Hematopoietic multipotent progenitor cell (in vitro differentiated cells): ENCODE data around the gene PPM1H. TPM values are rescaled to one million over a fixed set of nuclear protein-coding genes. Genes with fewer than 3 reads are reported as not detected.
A peak's percentile ranks its signal among the peaks of the same experiment; 100 is the strongest.
"Not testable (repeated sequence)": the region's sequence is repeated elsewhere in the genome, so short reads cannot be mapped to it uniquely, and the experiment has no call there.

Experiments
- DNase-seq, 3 donors: peaks; one replicate each; pipeline ENCODE4 v3.0.0-alpha.2; 2011 to 2015; ENCODE audit warnings: low read depth in 2 of 3, low spot score in 2 of 3
- total RNA-seq: library from RNA; depleted of rRNA; stranded (reverse); fragments of >200 nt; gene quantifications from one replicate; pipeline ENCODE4 v1.2.3, GENCODE V29; 2012

Gene PPM1H, protein sequence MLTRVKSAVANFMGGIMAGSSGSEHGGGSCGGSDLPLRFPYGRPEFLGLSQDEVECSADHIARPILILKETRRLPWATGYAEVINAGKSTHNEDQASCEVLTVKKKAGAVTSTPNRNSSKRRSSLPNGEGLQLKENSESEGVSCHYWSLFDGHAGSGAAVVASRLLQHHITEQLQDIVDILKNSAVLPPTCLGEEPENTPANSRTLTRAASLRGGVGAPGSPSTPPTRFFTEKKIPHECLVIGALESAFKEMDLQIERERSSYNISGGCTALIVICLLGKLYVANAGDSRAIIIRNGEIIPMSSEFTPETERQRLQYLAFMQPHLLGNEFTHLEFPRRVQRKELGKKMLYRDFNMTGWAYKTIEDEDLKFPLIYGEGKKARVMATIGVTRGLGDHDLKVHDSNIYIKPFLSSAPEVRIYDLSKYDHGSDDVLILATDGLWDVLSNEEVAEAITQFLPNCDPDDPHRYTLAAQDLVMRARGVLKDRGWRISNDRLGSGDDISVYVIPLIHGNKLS
- 15.1 TPM for total RNA-seq

DNA sequence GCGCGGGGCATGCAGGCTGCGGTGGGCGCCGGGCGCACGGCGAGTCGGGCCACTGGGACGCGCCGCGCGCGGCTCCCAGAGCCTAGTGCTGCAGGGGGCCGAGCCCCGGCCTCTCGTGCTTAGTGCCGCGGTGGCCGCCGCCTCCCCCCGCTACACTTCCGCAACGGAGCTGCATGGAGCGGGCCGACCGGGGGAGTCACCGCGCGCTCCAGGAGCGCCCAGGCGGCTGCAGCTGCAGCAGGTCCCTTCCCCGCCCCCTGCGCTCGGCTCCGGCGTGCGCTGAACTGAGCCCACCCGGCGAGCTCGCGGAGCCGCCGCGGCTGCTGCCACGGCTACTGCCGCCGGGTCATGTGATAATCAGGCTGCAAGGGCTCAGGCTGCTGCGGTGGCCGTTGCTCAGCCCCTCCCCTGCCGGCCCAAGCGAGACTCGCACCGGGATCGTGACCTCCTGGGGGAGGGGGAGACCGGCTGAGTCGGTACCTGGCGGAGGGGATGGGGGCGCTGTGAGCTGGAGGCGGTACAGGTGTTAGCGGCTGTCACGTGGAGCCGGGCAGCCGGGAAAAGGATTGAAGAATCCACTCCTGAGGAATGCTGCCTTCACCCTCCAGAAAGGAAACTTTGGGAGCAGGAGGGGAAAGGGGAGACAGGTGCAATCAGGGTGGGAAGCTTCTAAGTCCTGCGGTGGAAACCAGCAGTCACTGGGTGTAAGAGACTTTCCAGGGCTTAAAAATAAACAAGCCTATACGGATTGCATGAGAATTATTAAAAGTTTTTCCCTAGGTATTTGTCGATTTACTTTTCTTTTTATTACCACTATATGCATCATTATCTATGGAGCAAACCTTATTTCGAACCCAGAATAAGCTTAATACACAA is at the start of gene PPM1H:
TSS of gene PPM1H (minus strand) at position 352 of the 876 bp plus-strand sequence. CDS start 414 bp downstream, outside the sequence.
- peak in 2 of 3 donors; percentile 87 to 88 for DNase-seq

DNA sequence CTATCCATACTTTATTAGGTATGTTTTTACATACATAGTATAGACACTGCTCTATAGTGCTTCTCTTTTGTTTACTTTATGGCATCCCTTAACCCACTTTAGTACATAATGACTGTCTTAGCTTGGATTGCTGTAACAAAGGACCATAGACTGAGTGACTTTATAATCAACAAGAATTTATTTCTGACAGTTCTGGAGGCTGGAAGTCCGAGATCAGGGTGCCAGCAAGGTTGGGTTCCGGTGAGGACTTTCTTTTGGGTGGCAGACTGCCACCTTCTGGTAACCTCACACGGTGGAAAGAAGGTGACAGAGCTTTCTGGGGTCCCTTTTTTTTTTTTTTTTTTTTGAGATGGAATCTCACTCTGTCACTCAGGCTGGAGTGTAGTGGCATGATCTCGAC is 48.6 kb upstream of the PPM1H start:
- DNase-seq: peak in 2 of 3 donors; percentile 36 to 72

DNA sequence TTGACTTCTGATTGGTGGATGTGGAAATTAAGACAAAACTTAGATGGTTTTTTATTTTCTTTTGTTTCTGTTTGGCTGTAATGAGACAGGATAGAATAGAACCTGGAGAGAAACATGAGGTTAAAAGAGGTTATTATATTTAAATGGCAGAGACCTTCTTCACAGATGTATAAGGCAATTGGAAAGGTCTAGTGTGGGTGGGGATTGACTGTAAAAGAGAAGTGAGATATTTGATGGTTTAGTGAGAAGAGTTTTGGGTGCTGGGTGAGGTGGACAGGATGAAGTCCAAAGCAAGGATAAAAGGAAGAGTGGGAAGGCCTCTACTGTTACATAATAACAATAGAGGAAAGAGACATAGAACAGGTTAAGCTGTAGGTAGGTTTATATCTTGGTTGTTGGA is 43.8 kb upstream of the PPM1H start:
- no peak for DNase-seq

DNA sequence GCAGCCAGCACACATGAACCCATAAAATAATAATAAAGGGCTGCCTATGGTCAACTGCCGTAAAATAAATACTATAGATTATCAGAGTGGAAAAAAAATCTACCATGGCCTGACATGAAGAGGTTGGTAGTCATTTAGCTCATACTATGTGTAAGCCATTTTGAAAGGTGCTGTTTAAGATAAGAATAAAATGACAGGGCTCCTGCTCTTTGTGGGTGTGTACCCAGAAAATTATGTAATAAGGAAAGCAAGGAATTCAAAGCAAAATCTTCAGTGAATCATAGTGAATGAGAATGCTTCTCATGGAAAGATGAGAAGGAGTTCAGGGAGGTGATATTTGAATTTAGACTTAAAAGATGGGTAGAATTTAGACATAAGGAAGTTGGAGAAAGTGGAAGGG is 42.9 kb upstream of the PPM1H start:
- DNase-seq: no peak

DNA sequence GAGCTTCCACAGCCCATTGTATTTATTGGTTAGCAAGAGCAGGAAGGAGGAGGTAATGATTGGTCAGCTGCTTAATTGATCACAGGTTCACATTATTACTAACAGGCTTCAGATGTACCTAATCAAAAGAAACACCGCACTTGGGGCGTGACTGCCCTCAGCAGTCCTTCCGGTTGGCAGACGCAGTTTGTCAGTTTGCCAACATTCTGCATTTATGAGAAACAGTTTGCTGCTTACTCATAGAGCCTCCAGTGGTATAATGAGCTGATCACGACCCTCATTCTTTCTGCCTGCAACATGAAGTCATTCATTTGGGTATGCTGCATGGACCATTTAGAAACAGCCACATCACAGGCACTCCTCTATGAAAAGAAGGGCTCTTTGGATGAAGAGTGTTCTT is 42.5 kb upstream of the PPM1H start:
- DNase-seq: no peak

DNA sequence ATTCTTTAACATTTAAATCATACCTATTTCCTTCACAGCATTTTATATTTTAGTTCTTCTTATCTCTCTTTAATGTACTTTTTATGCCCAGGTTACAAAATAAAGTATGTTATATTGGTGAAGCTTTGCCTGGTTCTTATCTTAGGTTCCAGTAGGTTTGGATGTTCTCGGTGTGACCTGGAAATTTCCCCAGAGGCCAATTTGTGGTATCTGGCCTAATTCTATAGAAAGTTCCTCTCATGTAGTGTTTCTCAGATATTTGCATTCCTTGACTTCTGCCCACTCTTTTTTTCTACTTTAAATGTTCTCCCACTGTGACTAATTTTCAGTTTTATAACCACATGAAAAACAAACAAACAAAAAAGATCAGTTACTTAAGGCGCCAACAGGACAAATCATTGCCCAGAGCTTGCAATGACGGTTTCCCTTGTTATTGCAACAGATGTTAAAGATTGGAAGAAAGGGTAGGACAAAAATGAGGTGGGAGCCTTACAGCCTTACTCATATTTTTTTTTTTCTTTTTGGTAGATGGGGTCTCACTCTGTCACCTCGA is 41.2 kb upstream of the PPM1H start:
- DNase-seq: no peak

DNA sequence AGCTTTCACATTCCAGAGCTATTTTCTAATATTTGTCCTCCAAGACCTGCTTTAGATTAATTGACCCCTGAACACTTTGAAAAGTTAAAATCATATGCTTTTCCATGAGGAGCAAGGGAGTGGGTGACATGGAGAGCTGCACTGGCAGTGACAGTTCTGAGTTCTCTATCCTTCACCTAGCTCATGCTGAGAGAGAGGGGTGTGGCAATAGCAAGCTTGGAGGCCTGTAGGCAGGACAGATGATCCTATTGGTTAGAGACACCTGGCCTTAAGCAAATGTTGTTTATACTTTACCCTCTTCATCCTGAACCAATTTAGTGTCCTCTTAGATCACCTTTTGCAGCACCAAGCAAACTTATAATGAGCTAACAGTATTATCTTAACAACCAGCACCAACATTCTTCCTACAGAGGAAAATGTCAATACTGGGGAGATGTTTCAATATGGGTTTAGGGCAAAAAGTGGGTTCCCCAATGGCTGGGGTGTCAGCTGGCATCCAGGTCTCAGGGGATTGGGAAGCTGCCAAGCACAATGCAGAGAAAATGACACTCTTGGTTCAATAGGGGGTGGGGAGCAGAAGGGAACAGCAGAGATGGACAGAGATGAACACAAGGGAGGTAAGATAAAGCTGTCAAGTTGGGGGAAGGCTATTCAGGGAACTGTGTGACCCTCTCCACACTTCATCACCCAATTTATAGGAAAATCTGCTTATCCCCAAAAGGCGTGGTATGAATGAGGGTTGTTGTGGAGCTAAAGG is 37.0 kb upstream of the PPM1H start:
- DNase-seq: no peak

DNA sequence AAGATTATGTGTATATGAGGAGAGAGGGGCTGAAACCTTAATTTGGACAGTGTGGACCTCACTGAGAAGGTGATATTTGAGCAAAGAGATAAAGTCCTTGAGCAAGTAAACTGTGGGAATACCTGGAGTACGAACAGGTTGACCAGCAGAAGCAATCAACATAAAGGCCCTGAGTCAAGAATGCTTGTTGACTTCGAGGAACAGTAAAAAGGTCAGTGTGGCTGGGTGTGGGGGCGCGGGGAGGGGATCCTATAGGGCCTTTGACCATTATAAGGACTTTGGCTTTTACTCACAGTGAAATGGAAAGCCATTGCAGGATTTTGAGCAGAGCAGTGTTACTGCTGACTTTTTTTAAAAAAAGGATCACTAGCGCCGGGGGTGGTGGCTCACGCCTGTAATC is 34.7 kb upstream of the PPM1H start:
- DNase-seq: no peak

DNA sequence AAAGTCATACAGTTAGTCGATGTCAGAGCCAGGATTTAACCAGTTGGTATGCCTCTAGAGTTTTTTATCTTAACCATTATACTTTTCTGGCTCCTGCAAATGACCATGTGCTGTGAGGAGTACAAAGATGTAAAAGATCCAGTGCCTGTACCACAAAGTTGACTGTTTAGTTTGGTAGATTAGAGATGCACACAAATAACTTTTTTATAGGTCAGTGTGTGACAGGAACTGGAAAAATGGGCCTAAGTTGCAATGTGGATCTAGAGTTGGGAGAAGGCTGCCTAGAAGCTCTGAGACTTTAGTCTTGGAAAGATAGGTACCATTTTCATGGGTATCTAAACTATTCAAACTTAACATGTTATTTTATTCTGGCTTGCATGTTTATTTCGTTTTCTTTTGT is 32.8 kb upstream of the PPM1H start:
- DNase-seq: no peak

DNA sequence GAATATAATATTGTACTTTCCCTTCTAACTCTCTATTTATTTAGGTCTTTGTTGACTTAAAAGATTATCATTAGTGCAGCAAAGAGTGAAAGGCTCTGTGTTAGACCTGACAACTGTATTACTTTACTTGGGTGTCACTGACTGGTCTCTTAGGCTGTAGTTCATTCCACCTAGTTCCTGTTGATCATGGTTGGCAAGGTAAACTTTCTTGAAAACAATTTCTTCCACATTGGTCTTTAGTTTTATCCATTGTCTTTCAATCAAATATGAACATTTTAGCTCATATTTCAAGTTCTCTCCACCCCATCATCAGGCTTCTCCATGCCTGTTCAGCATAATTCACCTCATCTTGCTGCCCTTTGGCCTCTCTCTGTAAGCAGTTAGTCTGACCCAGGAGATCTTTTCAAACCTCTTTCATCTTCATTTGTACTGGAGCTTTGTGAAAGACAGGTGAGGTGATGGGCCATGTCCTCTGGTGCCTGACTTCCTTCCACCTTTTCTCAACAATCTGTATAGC is 32.1 kb upstream of the PPM1H start:
- no peak for DNase-seq

DNA sequence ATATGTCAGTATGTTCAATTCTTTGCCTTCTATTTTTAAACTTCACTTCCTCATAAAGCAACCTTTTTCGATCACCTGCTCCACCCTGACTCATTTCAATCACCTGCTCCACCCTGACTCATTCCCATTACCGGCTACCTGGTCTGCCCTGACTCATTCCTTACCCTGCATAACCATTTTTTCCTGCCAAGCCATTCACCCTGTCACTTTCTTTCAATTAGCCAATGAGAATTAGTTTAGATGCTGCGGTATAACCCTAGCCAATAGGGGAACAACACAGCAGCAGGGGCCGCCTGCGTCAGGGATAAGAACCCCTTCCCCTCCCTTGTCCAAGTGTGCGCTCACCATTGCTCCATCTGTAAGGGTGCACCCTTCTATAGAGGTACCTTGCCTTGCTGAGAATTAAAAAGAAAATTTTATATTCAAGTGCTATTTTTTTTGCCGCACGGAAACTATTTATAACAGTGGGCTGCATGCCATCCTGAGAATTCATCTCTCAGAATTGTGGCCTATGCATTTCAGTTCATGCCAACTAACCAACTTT is 31.6 kb upstream of the PPM1H start:
- DNase-seq: not testable (repeated sequence)

DNA sequence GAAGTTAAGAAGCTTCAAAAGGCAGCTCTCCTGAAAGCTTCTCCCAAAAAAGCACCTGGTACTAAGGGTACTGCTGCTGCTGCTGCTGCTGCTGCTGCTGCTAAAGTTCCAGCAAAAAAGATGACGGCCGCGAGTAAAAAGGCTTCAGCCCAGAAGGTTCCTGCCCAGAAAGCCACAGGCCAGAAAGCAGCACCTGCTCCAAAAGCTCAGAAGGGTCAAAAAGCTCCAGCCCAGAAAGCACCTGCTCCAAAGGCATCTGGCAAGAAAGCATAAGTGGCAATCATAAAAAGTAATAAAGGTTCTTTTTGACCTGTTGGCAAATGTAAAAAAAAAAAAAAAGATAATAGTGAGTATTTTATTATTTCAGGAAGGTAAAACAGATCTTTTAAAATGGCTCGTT is 30.8 kb upstream of the PPM1H start:
- not testable (repeated sequence) for DNase-seq

DNA sequence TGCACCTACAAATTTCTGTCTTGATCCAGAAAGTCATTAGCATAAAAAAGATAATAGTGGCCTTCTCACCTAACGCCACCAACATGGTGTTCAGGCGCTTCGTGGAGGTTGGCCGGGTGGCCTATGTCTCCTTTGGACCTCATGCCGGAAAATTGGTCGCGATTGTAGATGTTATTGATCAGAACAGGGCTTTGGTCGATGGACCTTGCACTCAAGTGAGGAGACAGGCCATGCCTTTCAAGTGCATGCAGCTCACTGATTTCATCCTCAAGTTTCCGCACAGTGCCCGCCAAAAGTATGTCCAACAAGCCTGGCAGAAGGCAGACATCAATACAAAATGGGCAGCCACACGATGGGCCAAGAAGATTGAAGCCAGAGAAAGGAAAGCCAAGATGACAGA is 30.3 kb upstream of the PPM1H start:
- not testable (repeated sequence) for DNase-seq

DNA sequence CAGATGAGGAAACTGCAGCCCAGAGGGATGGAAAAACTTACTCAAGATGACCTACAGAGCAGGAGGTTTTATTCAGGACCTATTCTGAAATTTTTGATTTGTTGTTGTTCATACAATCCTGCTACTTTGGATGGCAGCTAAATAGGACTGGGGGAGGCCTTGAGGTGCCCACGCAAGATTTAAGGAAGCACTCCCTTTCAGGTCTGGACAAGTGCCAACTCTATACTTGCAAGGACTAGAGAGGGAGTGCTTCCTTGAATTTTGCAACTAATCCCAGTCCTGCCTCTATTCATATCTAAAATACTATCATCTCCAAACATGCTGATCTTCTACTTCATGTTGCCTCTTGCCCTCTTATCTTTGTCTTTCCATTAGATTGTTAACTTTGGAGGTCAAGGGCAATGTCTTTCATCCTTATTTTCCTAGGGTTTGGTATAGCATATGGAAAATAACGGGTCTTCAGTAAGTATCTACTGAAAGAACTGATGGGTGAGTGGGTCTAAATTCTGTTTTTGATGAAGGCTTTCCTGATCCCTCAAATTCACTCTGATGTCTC is 28.6 kb upstream of the PPM1H start:
- peak in 1 of 3 donors; percentile 3 for DNase-seq

DNA sequence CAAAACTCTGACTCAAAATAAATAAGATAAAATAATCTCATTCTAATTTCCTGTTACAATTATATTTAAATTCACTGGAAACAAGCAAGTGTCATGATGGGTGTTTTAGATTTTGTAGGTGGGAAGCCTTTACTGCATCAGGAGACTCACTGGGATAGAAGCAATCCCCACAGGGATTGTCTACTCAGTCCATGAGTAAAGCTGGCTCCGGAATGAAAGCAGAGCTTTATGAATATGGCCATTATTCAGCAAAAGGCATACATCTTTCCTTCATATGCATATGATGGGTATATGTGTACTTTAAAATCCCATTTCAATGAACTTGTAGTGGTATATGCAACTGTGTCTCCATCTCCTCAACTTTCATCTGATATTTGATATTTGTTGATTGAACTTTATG is 25.4 kb upstream of the PPM1H start:
- no peak for DNase-seq

DNA sequence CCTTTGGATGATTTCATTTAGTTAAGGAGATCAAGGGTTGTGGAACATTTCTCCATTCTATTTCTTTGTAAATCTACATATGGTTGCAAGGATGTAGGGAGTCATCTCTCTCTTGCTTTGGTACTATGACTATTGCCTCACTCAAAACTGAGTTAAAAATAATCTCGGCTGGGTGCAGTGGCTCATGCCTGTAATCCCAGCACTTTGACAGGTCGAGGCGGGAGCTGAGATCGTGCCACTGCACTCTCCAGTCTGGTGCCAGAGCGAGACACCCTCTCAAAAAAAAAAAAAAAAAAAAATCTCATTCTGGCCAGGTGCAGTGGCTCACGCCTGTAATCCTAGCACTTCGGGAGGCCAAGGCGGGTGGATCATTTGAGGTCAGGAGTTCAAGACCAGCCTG is 24.8 kb upstream of the PPM1H start:
- DNase-seq: no peak

DNA sequence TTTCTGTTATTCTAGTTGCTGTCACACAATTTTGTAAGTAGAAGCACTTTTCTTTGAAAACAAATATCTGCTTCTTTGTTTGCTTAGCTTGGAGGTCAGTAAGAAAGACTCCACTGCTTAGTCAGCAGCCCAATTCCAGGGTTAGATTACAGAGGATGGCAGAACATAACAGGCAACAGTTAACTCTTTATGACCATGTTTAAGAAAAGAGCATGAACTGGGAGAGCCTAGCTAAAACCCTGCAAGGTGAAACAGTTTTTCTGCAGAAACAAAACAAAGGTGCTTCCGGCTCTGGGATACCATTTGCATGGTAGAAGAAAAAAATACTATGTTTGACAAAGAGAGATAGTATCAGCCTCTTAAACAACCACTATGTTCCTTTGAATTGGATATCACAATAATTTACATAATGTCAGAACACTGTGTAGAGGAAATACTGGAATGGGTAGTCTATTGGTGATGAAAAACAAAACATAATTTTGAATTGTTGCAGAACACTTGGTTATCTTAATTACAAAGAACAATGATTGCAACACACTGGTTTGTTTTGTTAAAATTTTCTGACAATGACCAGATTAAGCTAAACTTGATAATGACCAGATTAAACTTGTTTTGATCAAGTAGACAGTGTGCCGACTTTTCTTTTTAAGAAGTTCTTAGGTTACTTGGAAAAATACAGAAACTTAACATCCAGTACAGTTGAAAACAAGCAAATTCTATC is 22.4 kb upstream of the PPM1H start:
- DNase-seq: no peak

DNA sequence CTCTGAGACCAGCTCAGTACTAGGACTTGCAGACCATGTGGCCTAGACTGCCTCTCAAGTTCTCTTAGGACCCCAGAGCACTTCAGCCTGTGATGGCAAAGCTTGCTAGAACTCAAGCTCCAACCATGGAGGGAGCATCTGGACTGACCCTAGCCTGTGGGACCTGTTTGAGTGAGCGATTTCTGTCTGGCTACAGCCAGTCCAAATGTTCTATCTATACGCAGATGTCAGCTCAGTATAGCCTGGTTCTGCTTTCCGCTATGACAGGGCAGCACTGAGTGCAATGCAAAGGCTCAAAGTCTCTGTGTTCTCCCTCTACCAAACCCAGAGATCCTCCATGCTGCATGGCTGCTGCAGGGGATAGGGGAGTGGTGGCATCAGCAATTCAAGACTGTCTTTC is 20.7 kb upstream of the PPM1H start:
- no peak for DNase-seq

DNA sequence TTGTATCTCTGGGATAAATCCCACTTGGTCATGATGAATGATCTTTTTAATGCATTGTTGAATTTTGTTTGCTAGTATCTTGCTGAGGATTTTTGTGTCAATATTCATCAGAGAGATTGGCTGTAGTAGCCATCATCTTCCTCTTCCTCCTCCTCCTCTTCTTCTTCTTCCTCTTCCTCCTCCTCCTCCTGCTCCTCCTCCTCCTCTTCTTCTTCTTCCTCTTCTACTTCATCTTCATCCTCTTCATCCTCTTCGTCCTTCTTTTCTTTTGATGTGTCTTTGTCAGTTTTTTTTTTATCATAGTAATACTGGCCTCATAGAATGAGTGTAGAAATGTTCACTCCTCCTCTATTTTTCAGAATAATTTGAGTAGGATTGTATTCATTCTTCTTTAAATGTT is 15.4 kb upstream of the PPM1H start:
- no peak for DNase-seq
